Glomerular visceral epithelial cell (primary cell): Measurements from ENCODE around the gene CCDC85B.

Experiments
- DNase-seq: peaks from one replicate; pipeline ENCODE4 v3.0.0-alpha.2; 2016; ENCODE audit errors: extremely low spot score

The CCDC85B gene

DNA sequence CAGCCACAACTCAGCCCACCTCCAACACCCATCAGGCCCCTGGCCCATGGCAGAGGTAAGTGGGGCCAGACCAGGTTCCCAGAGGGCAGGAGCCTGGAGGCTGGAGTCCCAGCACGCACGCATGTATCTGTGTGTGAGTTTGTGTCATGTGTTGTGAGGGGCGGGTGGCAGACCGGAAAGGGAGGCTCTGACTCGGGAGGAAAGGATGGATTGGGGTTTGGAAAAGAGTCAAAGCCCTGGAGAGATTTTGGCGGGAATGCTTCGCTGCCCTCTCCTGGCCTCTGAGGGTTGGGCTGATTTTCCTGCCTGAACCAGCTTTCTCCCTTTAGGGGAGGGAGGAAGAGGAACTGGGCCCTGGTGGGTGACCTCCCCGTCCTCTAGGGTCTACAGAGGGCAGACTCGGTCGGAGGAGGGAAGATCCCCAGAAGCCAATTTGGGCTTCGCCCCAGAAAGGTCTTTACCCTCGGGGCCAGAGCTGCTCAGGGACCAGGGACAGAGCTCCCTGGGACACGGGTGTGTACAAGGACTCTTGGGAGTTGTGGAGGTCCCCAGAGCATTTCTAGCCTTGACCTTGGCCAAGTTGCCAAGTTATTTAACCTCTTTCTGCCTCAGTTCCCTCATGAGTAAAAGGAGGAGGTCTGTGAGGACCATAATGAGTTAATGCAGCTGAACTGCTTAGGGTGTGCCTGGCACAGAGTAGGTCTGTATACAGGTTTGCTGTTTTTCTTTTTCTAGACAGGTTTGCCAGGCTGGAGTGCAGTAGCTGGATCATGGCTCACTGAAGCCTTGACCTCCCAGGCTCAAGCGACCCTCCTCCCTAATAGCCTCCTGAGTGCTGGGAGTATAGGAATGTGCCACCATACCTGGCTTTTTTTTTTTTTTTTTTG lies 21.5 kb downstream of the CCDC85B start:
- DNase-seq, result peak; percentile 93

DNA sequence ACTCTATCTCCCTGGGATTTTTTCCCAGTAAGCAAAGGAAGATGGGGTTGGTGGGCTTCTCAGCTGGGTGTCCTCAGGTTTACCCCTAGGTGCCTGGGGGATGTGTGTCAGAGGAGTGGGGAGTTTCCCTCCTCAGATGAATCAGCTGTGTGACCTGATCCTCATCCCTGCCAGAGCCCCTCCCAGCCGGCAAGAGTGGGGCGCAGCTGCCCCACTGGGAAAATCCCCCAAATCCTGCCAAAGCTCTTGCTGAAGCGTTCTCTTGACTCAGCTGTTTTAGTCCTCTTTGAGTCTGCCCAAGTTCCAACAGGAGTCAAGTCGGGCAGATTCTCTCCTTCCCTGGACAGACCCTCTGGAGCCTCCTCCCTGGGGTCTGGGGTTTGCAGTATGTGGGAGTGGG lies 22.4 kb downstream of the CCDC85B start:
- peak; percentile 79 for DNase-seq

DNA sequence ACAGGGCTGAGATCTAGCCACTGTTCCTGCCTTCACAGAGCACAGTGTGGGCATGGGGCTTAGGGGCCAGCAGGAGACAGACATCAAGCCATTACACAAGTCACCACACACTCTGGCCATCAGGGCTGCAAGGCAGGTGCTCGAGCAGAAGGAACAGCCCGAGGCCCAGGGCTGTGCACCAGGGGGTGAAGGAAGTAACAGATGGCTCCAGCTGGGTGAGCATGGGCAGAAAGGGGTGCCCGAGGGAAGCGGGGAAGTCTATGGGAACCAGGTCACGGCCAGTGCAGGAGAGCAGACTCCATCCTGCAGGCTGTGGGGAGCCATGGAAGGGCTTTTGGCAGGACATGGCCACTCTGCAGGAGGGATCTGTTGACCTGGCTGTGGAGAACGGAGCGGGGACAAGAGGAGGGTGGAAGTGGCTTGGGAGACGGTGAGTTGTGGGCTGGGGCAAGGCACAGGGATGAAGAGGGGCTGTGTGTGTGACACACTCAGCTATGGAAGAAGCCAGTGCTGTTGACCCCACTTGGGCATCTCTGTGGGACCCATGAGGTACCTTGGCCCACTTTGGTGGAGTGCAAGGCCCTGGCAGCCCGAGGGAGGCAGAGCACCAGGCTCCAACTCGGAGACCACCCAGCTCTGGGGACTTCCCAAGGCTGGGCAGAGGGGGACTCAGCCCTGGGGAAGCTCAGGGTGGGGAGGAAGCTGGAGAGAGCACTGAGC lies 24.8 kb downstream of the CCDC85B start:
- DNase-seq, result peak; percentile 75

DNA sequence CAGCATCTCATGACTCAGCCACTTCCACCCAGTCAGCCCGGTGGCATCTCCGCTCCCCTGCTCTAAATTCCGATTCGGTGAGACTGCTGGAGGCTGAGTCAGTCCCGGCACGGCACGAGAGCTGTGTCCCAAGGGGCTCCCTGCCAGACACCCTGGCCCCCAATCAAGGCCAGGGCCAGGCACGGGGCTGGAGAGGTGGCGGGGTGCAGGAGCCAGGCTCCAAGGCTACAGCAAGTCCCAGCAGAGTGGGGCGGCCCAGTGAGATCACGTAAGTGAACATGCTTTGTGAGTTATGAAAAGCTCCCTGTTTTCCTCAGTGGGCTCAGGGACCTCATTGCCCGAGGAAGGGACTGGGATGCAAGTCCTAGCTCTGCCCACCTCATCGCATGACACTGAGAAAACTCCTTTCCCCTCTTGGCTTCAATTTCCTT lies 25.4 kb downstream of the CCDC85B start:
- peak; percentile 97 for DNase-seq

DNA sequence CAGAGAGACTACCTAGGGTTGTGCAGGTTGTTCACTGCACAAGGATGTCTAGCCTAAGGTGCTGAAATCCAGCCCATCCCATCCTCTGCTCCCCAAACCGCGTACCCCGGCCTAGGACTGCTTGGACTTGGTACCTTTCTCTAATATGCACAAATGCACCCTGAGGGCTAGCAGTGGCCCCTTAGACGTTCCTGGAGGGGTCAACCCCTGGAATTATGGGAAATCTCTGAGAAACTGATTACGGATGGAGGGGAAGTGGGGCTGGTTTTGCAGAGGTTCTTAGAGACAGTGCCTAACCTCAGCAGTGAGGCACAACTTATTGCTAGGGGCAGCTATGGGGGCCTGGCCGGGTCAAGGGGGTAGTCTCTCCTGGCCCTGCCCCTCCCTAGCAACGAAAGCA lies 25.9 kb downstream of the CCDC85B start:
- no peak for DNase-seq

DNA sequence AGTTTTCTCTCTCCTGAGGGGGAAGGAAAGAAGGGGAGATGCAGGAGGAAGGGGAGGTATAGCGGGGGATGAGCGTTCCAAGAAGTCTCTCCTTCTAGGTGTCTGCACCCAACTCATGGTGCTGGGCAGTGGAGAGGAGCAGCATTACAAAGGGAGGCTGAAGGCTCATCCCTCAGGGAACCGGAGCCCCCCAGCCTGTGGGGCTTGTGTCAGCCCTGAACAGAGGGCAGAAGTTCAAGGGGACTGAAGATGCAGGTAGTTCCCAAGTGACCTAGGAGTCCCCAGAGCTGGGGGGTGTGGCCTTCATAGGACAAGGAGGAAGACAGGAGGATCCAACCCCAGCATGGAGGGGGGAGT lies 26.6 kb downstream of the CCDC85B start:
- no peak for DNase-seq

DNA sequence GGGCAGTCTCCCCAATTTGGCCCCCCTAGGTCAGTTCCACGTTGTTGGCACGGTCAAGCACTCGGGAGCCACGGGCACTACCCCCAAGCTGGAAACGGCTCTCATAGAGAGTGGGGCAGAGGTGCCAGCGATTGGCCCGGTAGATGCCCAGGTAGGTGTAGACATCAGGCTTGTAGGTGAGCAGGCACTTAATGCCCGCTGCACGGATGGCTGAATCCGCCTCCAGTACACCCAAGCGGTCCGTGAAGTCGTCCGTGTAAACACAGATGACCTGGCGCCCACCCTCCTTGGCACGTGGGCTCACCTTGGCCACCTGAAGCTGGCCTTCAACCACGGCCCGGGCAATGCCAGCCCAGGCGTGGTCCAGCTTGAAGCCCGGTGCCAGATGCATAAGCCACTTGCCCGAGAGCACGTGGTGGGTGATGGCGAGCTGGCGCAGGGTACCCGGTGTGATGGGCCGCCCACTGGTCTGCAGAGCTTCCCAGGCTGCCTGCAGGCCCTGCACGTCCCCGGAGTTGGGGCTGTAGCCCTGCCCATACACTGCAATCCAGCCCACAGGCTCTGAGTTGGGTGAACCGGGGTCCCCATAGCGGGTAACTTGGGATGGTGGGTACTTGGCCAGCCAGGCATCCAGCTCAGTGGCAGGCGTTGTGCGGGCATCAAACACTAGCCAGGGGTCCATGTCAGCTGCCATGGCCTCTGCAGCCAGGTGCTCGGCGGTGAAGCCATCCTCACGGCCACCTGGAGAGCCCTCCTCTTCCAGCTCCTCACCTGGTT lies 27.1 kb downstream of the CCDC85B start:
- DNase-seq, result no peak

DNA sequence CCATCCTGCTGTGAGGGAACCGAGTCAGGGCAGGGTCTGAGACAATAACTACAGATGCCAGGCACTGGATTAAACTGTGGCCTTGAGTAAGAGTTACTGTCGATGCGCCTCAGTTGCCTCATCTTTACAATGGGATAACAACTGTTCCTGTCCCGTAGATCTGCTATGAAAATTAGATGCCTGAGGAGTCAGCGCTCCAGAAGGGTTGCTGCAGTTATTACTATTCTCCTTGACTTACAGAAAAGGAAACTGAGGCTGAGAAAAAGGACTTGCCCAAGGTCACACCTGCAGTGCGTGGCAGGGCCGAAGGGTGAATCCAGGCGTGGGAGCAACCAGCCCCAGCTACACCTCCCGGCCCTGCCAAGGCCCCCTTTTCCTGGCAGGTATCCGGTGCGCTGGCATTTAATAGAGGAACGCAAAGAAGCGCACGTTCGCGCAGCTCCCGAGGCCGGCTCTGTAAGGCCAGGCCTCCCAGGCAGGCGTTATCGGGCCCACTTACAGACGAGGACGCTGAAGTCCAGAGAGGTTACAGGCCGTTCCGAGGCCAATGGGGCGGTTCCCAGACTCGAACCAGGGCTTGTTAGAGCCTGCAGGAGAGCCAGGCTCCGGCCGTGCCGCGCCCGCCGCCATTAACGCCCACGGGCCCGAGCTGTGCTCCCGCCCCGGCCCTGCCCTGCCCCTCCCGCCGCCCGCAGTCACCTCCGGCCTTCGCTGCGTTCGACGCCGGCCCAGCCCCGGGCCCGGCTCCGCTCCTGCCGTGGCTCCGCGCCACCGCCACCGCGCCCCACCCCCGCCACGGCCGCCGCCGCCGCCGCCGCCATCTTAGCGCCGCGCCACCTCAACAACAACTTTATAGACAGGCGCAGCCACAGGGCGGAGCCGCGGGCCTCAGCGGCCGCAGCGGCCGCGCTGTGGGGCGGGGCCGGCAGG lies 28.0 kb downstream of the CCDC85B start, which contains the start of gene C11orf68:
Gene C11orf68 (minus strand): TSS at position 852 of the 930 bp plus-strand sequence. CDS start 31 bp downstream, at position 821.
- peak; percentile 40 for DNase-seq

DNA sequence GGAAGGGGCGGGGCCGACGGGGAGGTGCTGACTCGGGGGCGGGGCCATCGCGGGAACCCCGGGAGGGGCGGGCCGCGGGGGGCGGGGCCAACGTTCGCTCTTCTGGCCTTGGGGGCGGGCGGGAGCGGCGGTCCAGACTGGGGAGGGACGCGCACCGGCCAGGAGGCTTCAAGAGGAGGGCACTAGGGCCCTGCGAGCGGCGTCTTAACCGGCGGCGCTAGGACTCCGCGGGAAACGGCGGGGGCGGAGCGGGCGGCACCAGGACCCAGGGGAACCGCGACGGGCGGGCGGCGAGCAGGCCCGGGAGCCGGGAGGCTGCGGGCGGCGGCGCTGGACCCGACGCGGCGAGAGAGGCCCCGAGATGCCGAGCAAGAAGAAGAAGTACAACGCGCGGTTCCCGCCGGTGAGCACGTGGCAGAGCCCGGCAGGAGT lies 28.7 kb downstream of the CCDC85B start, which contains the start of gene DRAP1:
Gene DRAP1 (plus strand): TSS at position 286 of the 432 bp plus-strand sequence. CDS start 76 bp downstream, at position 362.
- DNase-seq, result peak; percentile 99

DNA sequence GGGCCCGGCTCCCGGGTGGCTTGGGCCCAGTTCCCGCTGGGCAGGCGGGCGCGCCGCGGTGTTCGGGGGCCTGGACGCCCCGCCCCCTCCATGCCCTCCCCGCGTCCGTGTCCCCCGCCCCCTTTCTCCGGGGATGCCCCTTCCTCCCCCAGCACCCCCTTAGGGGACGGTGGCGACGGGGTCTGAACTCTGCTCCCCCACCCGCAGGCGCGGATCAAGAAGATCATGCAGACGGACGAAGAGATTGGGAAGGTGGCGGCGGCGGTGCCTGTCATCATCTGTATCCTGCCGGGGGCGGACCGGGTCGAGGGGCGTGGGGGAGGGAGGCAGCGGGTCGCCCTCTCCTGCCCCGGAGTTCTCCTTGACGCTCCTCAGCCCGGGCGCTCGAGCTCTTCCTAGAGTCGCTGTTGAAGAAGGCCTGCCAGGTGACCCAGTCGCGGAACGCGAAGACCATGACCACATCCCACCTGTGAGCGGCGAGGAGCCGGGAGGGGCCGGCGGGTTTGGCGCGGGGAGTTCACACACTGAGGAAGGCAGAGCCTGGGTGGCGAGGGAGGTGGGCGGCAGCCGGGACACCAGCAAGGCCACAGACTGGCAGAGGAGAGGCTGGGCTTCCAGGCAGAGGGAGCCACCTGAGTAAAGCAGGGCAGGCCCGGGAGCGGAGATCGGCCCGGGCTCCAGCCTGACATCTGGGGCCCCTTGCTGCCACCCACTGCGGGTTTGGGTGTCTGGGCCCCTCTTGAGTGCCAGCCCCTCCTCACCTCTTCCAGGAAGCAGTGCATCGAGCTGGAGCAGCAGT lies 29.3 kb downstream of the CCDC85B start:
- peak; percentile 43 for DNase-seq

DNA sequence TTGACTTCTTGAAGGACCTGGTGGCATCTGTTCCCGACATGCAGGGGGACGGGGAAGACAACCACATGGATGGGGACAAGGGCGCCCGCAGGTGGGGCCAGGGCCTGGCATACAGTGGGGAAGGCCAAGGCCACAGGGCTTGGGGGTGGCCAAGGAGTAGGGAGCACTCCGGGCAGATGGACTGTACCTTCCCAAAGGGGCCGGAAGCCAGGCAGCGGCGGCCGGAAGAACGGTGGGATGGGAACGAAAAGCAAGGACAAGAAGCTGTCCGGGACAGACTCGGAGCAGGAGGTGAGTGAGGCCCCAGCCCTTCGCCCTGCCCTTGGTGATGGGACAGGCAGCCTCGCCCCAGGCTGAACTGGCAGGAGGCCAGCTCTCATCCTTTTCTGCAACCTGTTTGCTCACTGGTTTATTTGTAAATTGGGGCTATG lies 29.9 kb downstream of the CCDC85B start:
- no peak for DNase-seq

DNA sequence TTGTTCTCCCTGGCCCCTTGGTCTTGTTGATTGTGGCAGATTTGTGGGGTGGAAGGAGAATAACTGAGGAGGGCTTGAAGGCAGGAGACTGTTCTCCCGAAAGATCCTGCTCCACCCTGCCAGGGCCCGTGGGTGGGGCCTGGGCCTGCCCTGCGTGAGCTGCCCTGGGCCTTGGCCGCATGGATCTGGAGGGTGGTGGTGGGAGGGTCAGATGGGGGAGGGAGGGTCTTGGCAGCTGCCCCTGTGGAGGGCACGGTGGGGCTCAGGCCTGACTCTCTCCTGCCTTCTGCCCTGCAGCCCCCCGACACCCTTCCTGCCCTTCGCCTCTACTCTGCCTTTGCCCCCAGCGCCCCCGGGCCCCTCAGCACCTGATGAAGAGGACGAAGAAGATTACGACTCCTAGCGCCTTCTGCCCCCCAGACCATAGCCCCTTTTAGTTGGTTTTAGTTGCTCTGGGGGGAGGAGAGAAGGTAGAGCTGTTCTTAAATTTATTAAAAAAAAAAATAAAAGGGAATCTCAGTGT lies 30.6 kb downstream of the CCDC85B start:
- no peak for DNase-seq

DNA sequence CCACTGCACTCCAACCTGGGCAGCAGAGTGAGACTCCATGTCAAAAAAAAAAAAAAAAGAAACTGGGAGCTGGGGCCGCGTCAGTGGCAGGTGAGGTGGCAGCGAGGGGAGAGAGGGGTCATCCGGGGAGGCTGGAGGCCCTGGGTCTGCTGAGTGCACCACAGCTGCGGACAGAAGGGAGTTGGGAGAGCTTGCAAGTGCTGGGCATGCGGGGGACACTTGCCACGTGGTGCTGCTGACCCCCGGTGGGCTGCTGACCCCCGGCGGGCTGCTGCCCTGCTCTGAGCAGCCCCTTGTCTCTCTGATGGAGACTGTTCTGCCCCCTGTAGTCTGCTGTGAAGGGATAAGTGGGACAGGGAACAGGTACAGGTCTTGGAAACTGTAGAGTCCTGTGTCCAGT lies 31.4 kb downstream of the CCDC85B start:
- no peak for DNase-seq

DNA sequence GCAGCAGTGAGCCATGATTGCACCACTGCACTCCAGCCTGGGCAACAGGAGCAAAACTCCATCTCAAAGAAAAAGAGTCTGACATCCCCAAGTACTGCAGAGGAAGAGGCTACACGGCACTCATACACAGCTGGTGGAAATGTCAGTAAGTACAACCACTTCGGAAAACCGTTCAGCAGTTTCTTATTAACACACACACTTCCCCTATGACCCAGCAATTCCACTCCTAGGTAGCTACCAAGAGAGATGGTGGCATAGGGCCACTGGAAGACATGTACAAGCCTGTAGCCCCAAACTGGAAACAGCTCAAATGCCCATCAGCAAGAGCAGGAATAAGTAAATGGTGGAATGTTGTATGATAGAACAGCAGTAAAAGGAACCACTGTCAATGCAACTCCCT lies 32.1 kb downstream of the CCDC85B start:
- DNase-seq, result no peak

DNA sequence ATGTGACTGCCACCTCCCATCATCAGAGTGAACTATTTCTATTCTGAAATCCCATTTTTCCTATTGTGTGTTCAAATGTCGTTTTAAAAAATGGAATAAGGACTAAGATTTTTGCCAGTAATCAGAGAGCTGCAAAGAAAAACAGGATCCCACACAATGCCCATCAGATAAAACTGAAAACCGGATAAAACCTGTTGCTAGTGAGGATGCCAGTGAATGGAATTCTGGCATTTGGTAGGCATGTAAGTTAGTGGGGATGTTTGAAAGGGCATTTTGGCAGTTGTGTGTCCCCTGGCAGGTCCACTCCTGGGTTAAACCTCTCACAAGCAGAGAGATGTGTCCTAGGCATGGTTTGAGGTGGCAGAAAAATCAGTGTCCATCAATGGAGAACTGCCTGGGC lies 34.9 kb downstream of the CCDC85B start:
- no peak for DNase-seq

DNA sequence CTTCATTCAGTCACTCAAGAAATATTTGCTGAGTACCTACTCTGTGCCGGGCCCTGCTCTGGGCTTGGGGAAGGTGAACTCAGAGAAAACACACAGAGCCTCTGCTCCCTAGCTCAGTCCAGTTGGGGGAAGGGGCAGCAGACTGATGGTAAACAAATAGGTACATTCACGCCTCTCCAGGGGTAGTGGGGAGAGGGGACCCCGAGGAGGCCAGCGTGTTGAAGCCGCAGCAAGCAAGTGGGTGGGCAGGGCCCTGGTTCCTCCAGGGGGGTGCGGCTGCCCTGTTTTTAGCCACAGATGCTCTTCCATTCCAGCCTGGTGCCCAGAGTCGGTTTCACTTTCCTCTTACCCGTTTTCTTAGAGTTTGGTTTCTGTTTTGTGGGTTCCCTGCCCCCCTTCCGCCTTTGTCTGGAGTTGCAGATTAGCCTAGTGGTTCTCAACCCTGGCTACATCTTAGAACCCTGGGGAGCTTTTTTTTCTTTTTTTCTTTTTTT lies 37.5 kb downstream of the CCDC85B start:
- DNase-seq, result no peak

DNA sequence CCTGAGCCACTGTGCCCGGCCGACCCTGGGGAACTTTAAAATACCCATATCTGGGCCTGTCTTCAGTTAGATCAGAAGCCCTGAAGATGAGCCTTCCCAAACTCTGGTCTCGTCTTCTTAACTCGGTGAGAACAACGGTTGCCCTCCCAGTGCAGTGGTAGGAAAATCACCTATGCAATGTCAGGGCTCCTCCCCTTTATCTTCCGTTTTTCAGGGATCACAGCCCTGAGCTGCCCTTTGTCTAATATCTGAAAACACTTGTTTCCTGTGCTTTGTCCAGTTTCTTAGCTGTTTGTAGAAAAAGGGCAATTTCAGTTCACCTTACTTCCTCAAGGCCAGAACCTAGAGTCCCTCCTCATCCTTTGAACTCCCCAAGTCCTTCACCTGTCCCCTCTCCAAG lies 38.2 kb downstream of the CCDC85B start:
- DNase-seq, result no peak

DNA sequence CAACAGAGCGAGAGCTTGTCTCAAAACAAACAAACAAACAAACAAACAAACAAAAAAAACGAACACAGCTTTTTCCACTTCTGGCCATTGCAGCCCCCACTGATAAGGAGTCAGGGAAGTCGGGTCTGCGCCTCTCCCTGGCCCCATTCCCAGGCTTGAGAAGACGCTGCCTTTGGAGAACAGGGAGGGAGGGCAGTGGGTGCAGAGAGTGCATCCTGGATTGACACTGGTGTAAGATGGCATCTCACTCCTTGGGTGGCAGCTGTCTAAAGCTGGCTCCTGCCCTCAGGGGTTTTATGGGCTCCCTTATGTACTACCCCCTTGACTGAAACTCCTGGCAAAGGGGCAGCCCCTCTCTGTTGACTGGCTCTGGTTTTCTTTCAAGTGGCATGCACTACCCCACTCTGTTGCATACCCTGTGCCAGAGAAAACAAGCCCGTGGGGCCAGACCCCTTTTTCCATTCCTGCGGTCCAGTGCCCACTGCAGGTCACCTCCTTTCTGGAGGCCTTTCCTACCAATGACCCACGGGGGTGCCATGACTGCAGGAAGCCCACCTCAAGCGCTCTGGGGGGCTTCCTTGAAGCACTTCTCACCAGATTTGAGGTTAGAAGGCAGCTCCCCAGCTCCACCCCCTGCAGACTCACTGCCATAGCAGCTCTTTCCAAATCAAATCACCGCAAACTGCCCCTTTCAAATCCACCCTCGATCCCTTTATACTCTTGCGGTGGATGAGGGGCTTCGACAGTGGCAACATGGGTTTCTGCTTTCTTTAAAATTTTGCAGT lies 41.5 kb downstream of the CCDC85B start:
- DNase-seq, result no peak

DNA sequence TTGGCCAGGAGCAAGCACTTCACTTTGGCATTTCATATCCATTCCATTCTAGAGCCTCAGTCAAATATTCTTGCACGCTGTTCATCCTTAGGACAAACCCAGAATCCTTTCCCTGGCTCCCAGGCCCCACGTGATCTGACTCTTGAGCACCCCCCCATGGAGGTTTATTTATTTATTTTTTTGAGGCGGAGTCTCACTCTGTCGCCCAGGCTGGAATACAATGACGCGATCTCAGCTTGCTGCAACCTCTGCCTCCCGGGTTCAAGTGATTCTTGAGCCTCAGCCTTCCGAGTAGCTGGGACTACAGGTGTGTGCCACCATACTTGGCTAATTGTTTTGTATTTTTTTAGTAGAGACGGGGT lies 42.1 kb downstream of the CCDC85B start:
- DNase-seq, result no peak
